H9 (cell line): ENCODE data around the gene ARHGAP26. TPM values are rescaled to one million over a fixed set of nuclear protein-coding genes. Genes with fewer than 3 reads are reported as not detected.

Source experiments
- DNase-seq: peaks from one replicate; pipeline ENCODE4 v3.0.0-alpha.2; 2017
- H2AFZ ChIP-seq: one replicate; pipeline ENCODE4 v1.6.1; 2013; ENCODE audit warnings: mild to moderate bottlenecking, low read length, control low read depth, moderate library complexity
- H2AK5ac ChIP-seq: 2 replicates; pipeline ENCODE4 v1.6.1; 2013; ENCODE audit warnings: low read length, control low read depth, mixed read lengths; ENCODE audit not compliant: insufficient read length
- H2BK120ac ChIP-seq: one replicate; pipeline ENCODE4 v1.6.1; 2013; ENCODE audit warnings: low read depth, mild to moderate bottlenecking, low read length, control low read depth, inconsistent platforms; ENCODE audit not compliant: poor library complexity, severe bottlenecking
- H2BK12ac ChIP-seq: 2 replicates; pipeline ENCODE4 v1.6.1; 2013; ENCODE audit warnings: low read length, control low read depth, mixed read lengths, low read depth; ENCODE audit not compliant: insufficient read length
- H2BK15ac ChIP-seq: 2 replicates; pipeline ENCODE4 v1.6.1; 2013; ENCODE audit warnings: low read depth, low read length, control low read depth
- H2BK20ac ChIP-seq: one replicate; pipeline ENCODE4 v1.6.1; 2013; ENCODE audit warnings: low read depth, mild to moderate bottlenecking, low read length, control low read depth, inconsistent platforms; ENCODE audit not compliant: poor library complexity, severe bottlenecking
- H2BK5ac ChIP-seq: 2 replicates; pipeline ENCODE4 v1.6.1; 2013; ENCODE audit warnings: low read length, control low read depth, mixed read lengths; ENCODE audit not compliant: insufficient read length
- H3K14ac ChIP-seq: 2 replicates; pipeline ENCODE4 v1.6.1; 2013; ENCODE audit warnings: low read length, control low read depth; ENCODE audit not compliant: insufficient read depth
- H3K18ac ChIP-seq: 2 replicates; pipeline ENCODE4 v1.6.1; 2013; ENCODE audit warnings: low read depth, mild to moderate bottlenecking, mixed read lengths, low read length, control low read depth; ENCODE audit not compliant: insufficient read length
- H3K23ac ChIP-seq: 2 replicates; pipeline ENCODE4 v1.6.1; 2013; ENCODE audit warnings: low read length, control low read depth, mixed read lengths, low read depth; ENCODE audit not compliant: insufficient read length
- H3K23me2 ChIP-seq: 2 replicates; pipeline ENCODE4 v1.6.1; 2013; ENCODE audit warnings: low read depth, mild to moderate bottlenecking, mixed read lengths, low read length, control low read depth; ENCODE audit not compliant: insufficient read length, poor library complexity, severe bottlenecking
- H3K27ac ChIP-seq: 2 replicates; pipeline ENCODE4 v1.5.1; 2013; ENCODE audit warnings: low read length, control low read depth, mixed read lengths, low read depth; ENCODE audit not compliant: insufficient read length
- H3K27me3 ChIP-seq: 2 replicates; pipeline ENCODE4 v1.6.1; 2013; ENCODE audit warnings: low read length, control low read depth, inconsistent platforms; ENCODE audit not compliant: insufficient read depth
- H3K4ac ChIP-seq: 2 replicates; pipeline ENCODE4 v1.6.1; 2013; ENCODE audit warnings: low read depth, mild to moderate bottlenecking, control low read depth, inconsistent platforms, low read length, moderate library complexity
- H3K4me1 ChIP-seq: 2 replicates; pipeline ENCODE4 v1.6.1; 2013; ENCODE audit warnings: low read length, control low read depth, inconsistent platforms; ENCODE audit not compliant: insufficient read depth
- H3K4me2 ChIP-seq: 2 replicates; pipeline ENCODE4 v1.6.1; 2013; ENCODE audit warnings: low read length, control low read depth, mixed read lengths; ENCODE audit not compliant: insufficient read length, insufficient read depth
- H3K56ac ChIP-seq: 2 replicates; pipeline ENCODE4 v1.6.1; 2013; ENCODE audit warnings: low read depth, mild to moderate bottlenecking, mixed read lengths, low read length, control low read depth; ENCODE audit not compliant: insufficient read length
- H3K79me1 ChIP-seq: 2 replicates; pipeline ENCODE4 v1.6.1; 2013; ENCODE audit warnings: low read depth, mild to moderate bottlenecking, moderate library complexity, low read length, control low read depth, inconsistent platforms; ENCODE audit not compliant: insufficient read depth, poor library complexity, severe bottlenecking
- H3K79me2 ChIP-seq: 2 replicates; pipeline ENCODE4 v1.6.1; 2013; ENCODE audit warnings: low read length, control low read depth, inconsistent platforms; ENCODE audit not compliant: insufficient read depth
- H3K9ac ChIP-seq: 2 replicates; pipeline ENCODE4 v1.6.1; 2013; ENCODE audit warnings: low read length, control low read depth, mixed read lengths; ENCODE audit not compliant: insufficient read length; ENCODE audit errors: extremely low read depth
- H3K9me3 ChIP-seq: one replicate; pipeline ENCODE4 v1.6.1; 2013; ENCODE audit warnings: low read depth, low read length, inconsistent platforms; ENCODE audit not compliant: control insufficient read depth
- H3T11ph ChIP-seq: one replicate; pipeline ENCODE4 v1.6.1; 2013; ENCODE audit warnings: mild to moderate bottlenecking, low read length, control low read depth, inconsistent platforms
- H4K20me1 ChIP-seq: one replicate; pipeline ENCODE4 v1.6.1; 2013; ENCODE audit not compliant: control insufficient read depth, insufficient read length, insufficient read depth
- H4K5ac ChIP-seq: 2 replicates; pipeline ENCODE4 v1.6.1; 2013; ENCODE audit warnings: low read depth, mild to moderate bottlenecking, mixed read lengths, low read length, control low read depth; ENCODE audit not compliant: insufficient read length
- H4K8ac ChIP-seq: replicated peaks from 2 replicates; pipeline ENCODE4 v1.6.1; 2013; ENCODE audit warnings: low read length, control low read depth, mixed read lengths, low read depth; ENCODE audit not compliant: insufficient read length
- H4K91ac ChIP-seq: 2 replicates; pipeline ENCODE4 v1.6.1; 2013; ENCODE audit warnings: low read depth, mild to moderate bottlenecking, moderate library complexity, mixed read lengths, low read length, control low read depth; ENCODE audit not compliant: insufficient read length
- H3K27ac Mint-ChIP-seq, 3 experiments: 2 replicates in 2 of 3; 3 replicates in 1 of 3; pipeline ENCODE4 v1.8.0; 2020 to 2021; ENCODE audit warnings: mixed read lengths in 3 of 3, mild to moderate bottlenecking in 1 of 3, moderate library complexity in 1 of 3
- H3K27me3 Mint-ChIP-seq: 2 replicates; pipeline ENCODE4 v1.8.0; 2021; ENCODE audit warnings: low read depth, mild to moderate bottlenecking, moderate library complexity, mixed read lengths
- H3K36me3 Mint-ChIP-seq, 3 experiments: 2 replicates in 2 of 3; 3 replicates in 1 of 3; pipeline ENCODE4 v1.8.0; 2020 to 2021; ENCODE audit warnings: low read depth in 3 of 3, mixed read lengths in 3 of 3; ENCODE audit not compliant: insufficient read depth in 1 of 3
- H3K4me1 Mint-ChIP-seq, 2 experiments: 2 replicates each; pipeline ENCODE4 v1.8.0; 2020; ENCODE audit warnings: mixed read lengths in 2 of 2
- H3K4me3 Mint-ChIP-seq, 2 experiments: 2 replicates in 1 of 2; 3 replicates in 1 of 2; pipeline ENCODE4 v1.8.0; 2020 to 2021; ENCODE audit warnings: mild to moderate bottlenecking in 2 of 2, mixed read lengths in 2 of 2, moderate library complexity in 1 of 2
- H3K9me3 Mint-ChIP-seq, 2 experiments: 2 replicates in 1 of 2; 3 replicates in 1 of 2; pipeline ENCODE4 v1.8.0; 2020; ENCODE audit warnings: mild to moderate bottlenecking in 2 of 2, mixed read lengths in 2 of 2, moderate library complexity in 1 of 2
- CTCF ChIP-seq: fragments of 200-600 bp; sonication (generic); conservative IDR thresholded peaks from 3 replicates; pipeline ENCODE4 v1.8.0; 2021; ENCODE audit warnings: antibody characterized with exemption, mild to moderate bottlenecking
- WGBS: extraction: QIAGEN DNeasy Blood & Tissue Kit; methylation state at CpG from one replicate; pipeline ENCODE4 v1.1.7; 2013; ENCODE audit warnings: missing lambda C conversion rate, low lambda C conversion rate, mixed read lengths; ENCODE audit not compliant: insufficient read length; ENCODE audit errors: extremely low coverage; 5-methylcytosine and 5-hydroxymethylcytosine counted together
- total RNA-seq: library from RNA; stranded (reverse); gene quantifications from 2 replicates; pipeline ENCODE4 v1.2.1, GENCODE V29; 2021

Gene ARHGAP26
- total RNA-seq, 1 experiment from 2014 or later: 13.8 TPM

- Histone ChIP-seq H4K20me1 (no peaks in the 10 kb centered on the region), H4K5ac (no peak overlapping the region), H2BK20ac (no peak overlapping the region), H2BK120ac (no peak overlapping the region), H3K9ac (no peak overlapping the region), H3K9me3 (no peaks in the 10 kb centered on the region), H3K23me2 (no peaks in the 10 kb centered on the region), H3K14ac (no peak overlapping the region), H2BK12ac (no peak overlapping the region), H3K56ac (no peak overlapping the region), H2AFZ (no peak overlapping the region), H2BK5ac (no peak overlapping the region), H3K18ac (no peak overlapping the region), H3K23ac (no peak overlapping the region), H2AK5ac (no peak overlapping the region), H2BK15ac (no peak overlapping the region), H3K79me1 (no peaks in the 10 kb centered on the region), H3T11ph (no peak overlapping the region), H3K4me1 (peaks cover 11% of the 10 kb centered on the region), H3K79me2 (no peaks in the 10 kb centered on the region), H3K4me2 (no peak overlapping the region), H3K27me3 (no peaks in the 10 kb centered on the region), H4K8ac (no peak overlapping the region), H3K27ac (no peak overlapping the region), H3K4ac (no peak overlapping the region), H4K91ac (no peak overlapping the region)
- Mint-ChIP-seq H3K4me1 (peaks cover 13 to 19% of the 10 kb centered on the region in 2 experiments), H3K27me3 (no peaks in the 10 kb centered on the region), H3K9me3 (no peaks in the 10 kb centered on the region), H3K4me3 (no peak overlapping the region), H3K36me3 (no peaks in the 10 kb centered on the region), H3K27ac (peak overlapping the region in 1 of 3 experiments; percentile 26; a peak in 3 of 7 replicates)
- DNase-seq: no peak
- TF ChIP-seq CTCF: no peak
- WGBS: no CpG with 5 or more reads among the region's 8 CpGs
Measured at GRCh38 chr5:143001764-143002351, 231.7 kb downstream of the ARHGAP26 start.
